H1 (cell line): ENCODE results near the gene RPS19.

Experiments
- ATF2 ChIP-seq: IDR thresholded peaks from 2 replicates; pipeline ENCODE4 v1.6.1; 2012; ENCODE audit warnings: low read length, inconsistent platforms
- BACH1 ChIP-seq: IDR thresholded peaks from 2 replicates; pipeline ENCODE4 v1.6.1; 2012; ENCODE audit warnings: low read length, improper control_type of control experiment
- CTCF ChIP-seq, 3 experiments: IDR thresholded peaks; 1 replicate in 2 of 3; 2 replicates in 1 of 3; pipeline versions ENCODE4 v1.5.1 to v1.6.1; 2011; ENCODE audit warnings: low read length in 3 of 3, mild to moderate bottlenecking in 3 of 3, inconsistent platforms in 2 of 3, low read depth in 1 of 3, moderate library complexity in 1 of 3; ENCODE audit not compliant: insufficient read depth in 1 of 3; ENCODE audit errors: control extremely low read depth in 1 of 3
- EZH2 ChIP-seq: fragments of 200-600 bp; sonication (generic); IDR thresholded peaks from 2 replicates; pipeline ENCODE4 v1.7.1; 2012; ENCODE audit warnings: low read depth, mild to moderate bottlenecking, moderate library complexity, low read length, inconsistent platforms; ENCODE audit not compliant: severe bottlenecking
- HDAC6 ChIP-seq: IDR thresholded peaks from one replicate; pipeline ENCODE4 v1.7.1; 2012; ENCODE audit warnings: low read depth, mild to moderate bottlenecking, inconsistent platforms, low read length, moderate library complexity
- JUN ChIP-seq: IDR thresholded peaks from 2 replicates; pipeline ENCODE4 v1.6.1; 2011; ENCODE audit warnings: low read depth, mild to moderate bottlenecking, improper control_type of control experiment, low read length
- MAX ChIP-seq: IDR thresholded peaks from 2 replicates; pipeline ENCODE4 v1.6.1; 2012; ENCODE audit warnings: inconsistent platforms
- NRF1 ChIP-seq: IDR thresholded peaks from 2 replicates; pipeline ENCODE4 v1.6.1; 2011; ENCODE audit warnings: mild to moderate bottlenecking, low read depth, low read length, improper control_type of control experiment
- POLR2A ChIP-seq, 2 experiments: IDR thresholded peaks; 1 replicate in 1 of 2; 2 replicates in 1 of 2; pipeline ENCODE4 v1.6.1; 2011; ENCODE audit warnings: low read depth in 2 of 2, low read length in 2 of 2, mild to moderate bottlenecking in 2 of 2; ENCODE audit errors: control extremely low read depth in 1 of 2
- POLR2AphosphoS5 ChIP-seq: IDR thresholded peaks from 2 replicates; pipeline ENCODE4 v1.6.1; 2011; ENCODE audit warnings: low read depth, low read length
- RAD21 ChIP-seq, 2 experiments: IDR thresholded peaks in 1 of 2; conservative IDR thresholded peaks in 1 of 2; 2 replicates each; pipeline ENCODE4 v1.6.1; 2011; ENCODE audit warnings: low read depth in 2 of 2, low read length in 2 of 2, improper control_type of control experiment in 1 of 2, inconsistent platforms in 1 of 2, mild to moderate bottlenecking in 1 of 2, moderate library complexity in 1 of 2
- TAF1 ChIP-seq: IDR thresholded peaks from 2 replicates; pipeline ENCODE4 v1.6.1; 2011; ENCODE audit warnings: mild to moderate bottlenecking, low read depth, low read length
- TCF12 ChIP-seq: IDR thresholded peaks from 2 replicates; pipeline ENCODE4 v1.6.1; 2011; ENCODE audit warnings: low read depth, mild to moderate bottlenecking, low read length
- USF2 ChIP-seq: IDR thresholded peaks from 2 replicates; pipeline ENCODE4 v1.6.1; 2011; ENCODE audit warnings: low read length, improper control_type of control experiment

GRCh38 chr19:41876847-41877832 is 17.1 kb downstream of the RPS19 start, which contains the start of gene CD79A:
- TF ChIP-seq MAX = no peak
- TF ChIP-seq ATF2 = no peak
- no peak for TF ChIP-seq RAD21 (IDR thresholded peaks at IDR 0.05 in 1 of 2, conservative IDR thresholded peaks at IDR 0.05 in 1 of 2; ENCODE audit: low read depth in 2 of 2, low read length in 2 of 2)
- TF ChIP-seq POLR2A (IDR thresholded peaks at IDR 0.05; ENCODE audit: control extremely low read depth in 1 of 2, low read depth in 2 of 2, low read length in 2 of 2) = no peak
- TF ChIP-seq HDAC6 = no peak
- no peak for TF ChIP-seq EZH2
- TF ChIP-seq USF2 = no peak
- TF ChIP-seq TCF12 = no peak
- no peak for TF ChIP-seq CTCF (IDR thresholded peaks at IDR 0.05; ENCODE audit: control extremely low read depth in 1 of 3, insufficient read depth in 1 of 3, low read depth in 1 of 3, low read length in 3 of 3)
- no peak for TF ChIP-seq JUN
- TF ChIP-seq NRF1 = no peak
- no peak for TF ChIP-seq BACH1
- TF ChIP-seq TAF1 = no peak
- no peak for TF ChIP-seq POLR2AphosphoS5
